SU-DHL-6 (cell line): ENCODE measurements around the gene FOS.

ENCODE experiments used
- H2AFZ ChIP-seq: fragments of 200-600 bp; sonication (generic); 2 replicates; pipeline ENCODE4 v1.6.1; 2014; ENCODE audit warnings: low read depth, mild to moderate bottlenecking, moderate library complexity, mixed read lengths, antibody characterized with exemption, low read length; ENCODE audit not compliant: severe bottlenecking
- H3F3A ChIP-seq: fragments of 200-600 bp; shearing (Covaris generic); 2 replicates; pipeline ENCODE4 v1.6.0; 2016; ENCODE audit warnings: antibody characterized with exemption, mild to moderate bottlenecking; ENCODE audit not compliant: insufficient read depth
- H3K27ac ChIP-seq: fragments of 200-600 bp; sonication (generic); 2 replicates; pipeline ENCODE4 v1.5.1; 2016; ENCODE audit warnings: low read depth, mild to moderate bottlenecking, low read length, moderate library complexity, mixed read lengths
- H3K27me3 ChIP-seq: fragments of 200-600 bp; sonication (generic), shearing (Covaris generic); 2 replicates; pipeline ENCODE4 v1.6.0; 2014; ENCODE audit warnings: mild to moderate bottlenecking, low read length
- H3K36me3 ChIP-seq: fragments of 200-600 bp; sonication (generic); 2 replicates; pipeline ENCODE4 v1.6.1; 2014; ENCODE audit warnings: mild to moderate bottlenecking, low read length, mixed read lengths
- H3K4me2 ChIP-seq: fragments of 300-600, 200-600 bp; shearing (Covaris generic), sonication (generic); 2 replicates; pipeline ENCODE4 v1.6.0; 2014; ENCODE audit warnings: low read length, low read depth, mild to moderate bottlenecking; ENCODE audit not compliant: poor library complexity, severe bottlenecking
- H3K4me3 ChIP-seq: fragments of 200-600 bp; sonication (generic); 2 replicates; pipeline ENCODE4 v1.5.1; 2014; ENCODE audit warnings: antibody characterized with exemption, low read length, mild to moderate bottlenecking, mixed read lengths; ENCODE audit not compliant: insufficient read depth, poor library complexity, severe bottlenecking
- H3K79me2 ChIP-seq: fragments of 200-600 bp; sonication (generic); 2 replicates; pipeline ENCODE4 v1.6.1; 2014; ENCODE audit warnings: mild to moderate bottlenecking, low read length, moderate library complexity; ENCODE audit not compliant: insufficient read depth
- H3K9ac ChIP-seq: fragments of 200-600 bp; sonication (generic); 2 replicates; pipeline ENCODE4 v1.7.0; 2014; ENCODE audit warnings: mild to moderate bottlenecking, low read length
- H3K9me2 ChIP-seq: fragments of 200-600 bp; sonication (generic); replicated peaks from 2 replicates; pipeline ENCODE4 v1.6.1; 2014; ENCODE audit warnings: low read length; ENCODE audit not compliant: insufficient read depth
- H3K9me3 ChIP-seq: fragments of 200-600 bp; sonication (generic); 2 replicates; pipeline ENCODE4 v1.6.1; 2014; ENCODE audit warnings: low read length, mixed read lengths; ENCODE audit not compliant: insufficient read depth
- H4K20me1 ChIP-seq: fragments of 200-600 bp; sonication (generic); 2 replicates; pipeline ENCODE4 v1.6.1; 2014; ENCODE audit warnings: low read depth, mild to moderate bottlenecking, antibody characterized with exemption, low read length, moderate library complexity, mixed read lengths
- EZH2phosphoT487 ChIP-seq: fragments of 200-600 bp; sonication (generic), shearing (Covaris generic); conservative IDR thresholded peaks from 2 replicates; pipeline ENCODE4 v1.6.1; 2018; ENCODE audit warnings: mild to moderate bottlenecking, antibody characterized with exemption, low read length, moderate library complexity, mixed read lengths
- TF ChIP-seq, protein P1 (sequence below): fragments of 200-600 bp; sonication (generic); IDR thresholded peaks from one replicate; pipeline ENCODE4 v1.5.1; 2017; ENCODE audit warnings: antibody characterized with exemption, mild to moderate bottlenecking, low read length, moderate library complexity; ENCODE audit not compliant: insufficient read depth, poor library complexity, severe bottlenecking

The FOS gene

DNA sequence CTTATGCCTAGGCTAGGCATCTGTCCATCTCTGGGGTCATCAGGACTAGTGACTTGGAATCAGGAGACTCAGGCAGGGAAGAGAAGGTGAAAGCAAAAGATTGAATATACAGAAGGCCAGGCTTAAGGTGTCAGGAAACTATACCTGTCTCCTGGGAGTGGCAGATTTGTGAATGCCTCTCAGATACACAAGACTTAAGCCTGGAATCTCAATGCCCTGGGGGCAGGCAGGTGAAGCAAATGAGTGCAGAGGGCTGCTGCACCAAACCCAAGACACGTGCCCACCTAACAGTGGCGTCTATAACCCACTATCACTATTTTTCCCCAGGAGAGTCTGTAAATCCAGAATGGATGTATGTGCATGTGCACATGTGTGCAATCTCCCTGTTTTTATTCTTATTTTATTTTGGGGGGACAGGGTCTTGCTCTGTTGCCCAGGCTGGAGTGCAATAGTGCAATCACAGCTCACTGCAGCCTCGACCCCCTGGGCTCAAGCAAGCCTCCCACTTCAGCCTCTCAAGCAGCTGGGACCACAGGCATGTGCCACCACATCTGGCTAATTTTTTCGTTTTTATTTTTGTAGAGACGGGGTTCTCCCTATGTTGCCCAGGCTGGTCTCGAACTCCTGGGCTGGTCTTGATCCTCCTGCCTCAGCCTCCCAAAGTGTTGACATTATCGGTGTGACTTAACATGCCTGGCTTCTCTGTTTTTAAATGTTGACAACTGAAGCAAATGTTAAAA is 31.9 kb upstream of the FOS start:
- no peak for TF ChIP-seq EZH2phosphoT487
- TF ChIP-seq, protein P1, sequence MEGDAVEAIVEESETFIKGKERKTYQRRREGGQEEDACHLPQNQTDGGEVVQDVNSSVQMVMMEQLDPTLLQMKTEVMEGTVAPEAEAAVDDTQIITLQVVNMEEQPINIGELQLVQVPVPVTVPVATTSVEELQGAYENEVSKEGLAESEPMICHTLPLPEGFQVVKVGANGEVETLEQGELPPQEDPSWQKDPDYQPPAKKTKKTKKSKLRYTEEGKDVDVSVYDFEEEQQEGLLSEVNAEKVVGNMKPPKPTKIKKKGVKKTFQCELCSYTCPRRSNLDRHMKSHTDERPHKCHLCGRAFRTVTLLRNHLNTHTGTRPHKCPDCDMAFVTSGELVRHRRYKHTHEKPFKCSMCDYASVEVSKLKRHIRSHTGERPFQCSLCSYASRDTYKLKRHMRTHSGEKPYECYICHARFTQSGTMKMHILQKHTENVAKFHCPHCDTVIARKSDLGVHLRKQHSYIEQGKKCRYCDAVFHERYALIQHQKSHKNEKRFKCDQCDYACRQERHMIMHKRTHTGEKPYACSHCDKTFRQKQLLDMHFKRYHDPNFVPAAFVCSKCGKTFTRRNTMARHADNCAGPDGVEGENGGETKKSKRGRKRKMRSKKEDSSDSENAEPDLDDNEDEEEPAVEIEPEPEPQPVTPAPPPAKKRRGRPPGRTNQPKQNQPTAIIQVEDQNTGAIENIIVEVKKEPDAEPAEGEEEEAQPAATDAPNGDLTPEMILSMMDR: no peak
- H4K20me1 ChIP-seq: no peaks in the 10 kb centered on the region
- no peaks in the 10 kb centered on the region for H3K9me2 ChIP-seq
- no peak overlapping the region for H3K27ac ChIP-seq
- no peak overlapping the region for H3K9ac ChIP-seq
- no peak overlapping the region for H3K4me2 ChIP-seq
- no peaks in the 10 kb centered on the region for H3K9me3 ChIP-seq
- no peak overlapping the region for H3K4me3 ChIP-seq
- H3F3A ChIP-seq: peaks cover 15% of the 10 kb centered on the region
- H3K27me3 ChIP-seq: no peaks in the 10 kb centered on the region
- H3K36me3 ChIP-seq: no peaks in the 10 kb centered on the region
- H3K79me2 ChIP-seq: no peaks in the 10 kb centered on the region
- no peak overlapping the region for H2AFZ ChIP-seq

DNA sequence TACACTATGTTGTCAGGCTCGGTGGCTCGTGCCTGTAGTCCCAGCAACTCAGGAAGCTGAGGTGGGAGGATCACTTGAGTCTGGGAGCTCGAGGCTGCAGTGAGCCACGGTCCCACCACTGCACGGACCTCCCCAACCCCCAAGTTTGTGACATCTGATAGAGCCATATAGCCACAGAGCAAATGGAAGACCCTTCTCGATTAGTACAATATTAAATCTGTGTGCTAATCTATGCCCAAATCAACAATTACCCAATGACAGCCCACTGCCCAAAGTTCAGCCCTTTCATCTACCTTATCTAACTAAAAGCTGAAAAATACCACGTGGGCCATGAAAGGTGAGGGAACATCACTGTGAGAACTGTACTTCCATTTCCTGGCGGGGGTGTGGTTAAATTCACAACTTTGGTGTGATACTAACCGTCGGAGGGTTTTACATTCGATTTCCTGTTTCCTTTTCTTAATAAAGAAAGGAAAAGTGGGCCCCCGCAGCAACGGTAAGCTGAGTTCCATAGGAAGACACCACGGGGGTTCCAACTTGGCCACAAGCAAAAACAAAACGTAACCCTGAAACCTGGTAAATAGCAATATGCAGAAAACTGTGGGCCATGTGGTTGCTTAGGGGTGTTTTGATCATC is 31.2 kb upstream of the FOS start:
- TF ChIP-seq, protein P1: no peak
- no peak for TF ChIP-seq EZH2phosphoT487
- H3K36me3 ChIP-seq: no peaks in the 10 kb centered on the region
- H2AFZ ChIP-seq: no peak overlapping the region
- no peak overlapping the region for H3K9ac ChIP-seq
- H3K9me2 ChIP-seq: no peaks in the 10 kb centered on the region
- no peaks in the 10 kb centered on the region for H3K79me2 ChIP-seq
- H3K27me3 ChIP-seq: no peaks in the 10 kb centered on the region
- H3K9me3 ChIP-seq: no peaks in the 10 kb centered on the region
- H3K4me3 ChIP-seq: no peak overlapping the region
- peak overlapping the region; percentile 32 for H3K4me2 ChIP-seq
- H3F3A ChIP-seq: peaks cover 15% of the 10 kb centered on the region
- no peak overlapping the region for H3K27ac ChIP-seq
- H4K20me1 ChIP-seq: no peaks in the 10 kb centered on the region

DNA sequence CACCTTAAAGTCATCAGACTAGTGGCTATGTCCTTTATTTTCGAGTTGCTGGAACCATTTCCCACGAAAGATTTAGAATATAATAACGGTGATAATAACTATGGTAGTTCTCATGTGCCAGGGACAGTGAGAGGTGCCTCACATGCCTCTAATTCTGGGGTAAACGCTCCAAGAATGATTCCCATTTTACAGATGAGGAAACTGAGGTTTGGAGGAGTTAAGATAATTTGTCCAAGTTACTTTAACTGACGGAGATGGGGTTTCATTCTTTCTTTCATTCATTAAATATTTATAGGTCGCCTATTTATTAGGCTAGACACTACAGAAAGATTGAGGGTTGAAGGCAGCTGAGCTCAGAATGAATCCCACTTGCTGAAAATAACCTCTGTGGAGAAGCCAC is 30.7 kb upstream of the FOS start:
- Histone ChIP-seq H3K9me2 (no peaks in the 10 kb centered on the region), H3K27me3 (no peaks in the 10 kb centered on the region), H3K36me3 (no peaks in the 10 kb centered on the region), H3K79me2 (no peaks in the 10 kb centered on the region), H3F3A (peaks cover 15% of the 10 kb centered on the region), H3K4me3 (no peak overlapping the region), H3K9me3 (no peaks in the 10 kb centered on the region), H3K4me2 (peak overlapping the region; percentile 32), H2AFZ (no peak overlapping the region), H3K27ac (no peak overlapping the region), H3K9ac (no peak overlapping the region), H4K20me1 (no peaks in the 10 kb centered on the region)
- TF ChIP-seq, protein P1: no peak
- no peak for TF ChIP-seq EZH2phosphoT487
